Endothelial cell of umbilical vein (primary cell): ENCODE measurements around the gene CAMTA1. TPM values are rescaled to one million over a fixed set of nuclear protein-coding genes. Genes with fewer than 3 reads are reported as not detected.

Source experiments
- BruUV-seq: library from RNA; stranded (reverse); fragments of 400-500 nt; replicated peaks from 2 replicates; lab custom pipeline; 2021; lab: Mats Ljungman, UMichigan
- CTCF ChIA-PET: fragments of 300-600, 350-600 bp; sonication (Branson Sonifier 250); formaldehyde crosslinking; loops from one replicate; lab custom pipeline; 2021; ENCODE audit warnings: antibody characterized with exemption, inconsistent platforms; lab: Charles Lee
- POLR2A ChIA-PET: fragments of 300-600, 350-600 bp; sonication (Branson Sonifier 250); formaldehyde crosslinking; loops from one replicate; lab custom pipeline; 2021; ENCODE audit warnings: antibody characterized with exemption, inconsistent platforms; lab: Charles Lee
- DNase-seq: peaks from one replicate; pipeline ENCODE4 v3.0.0-alpha.2; 2011; ENCODE audit warnings: low read depth, low spot score
- FAIRE-seq: peaks from 2 replicates; lab custom pipeline; 2011; peaks lifted over from hg19 to GRCh38; lab: Jason Lieb, UNC
- H2AFZ ChIP-seq: 2 replicates; pipeline ENCODE4 v1.6.0; 2012; ENCODE audit warnings: low read depth, low read length, control low read depth, inconsistent platforms
- H3K27ac ChIP-seq: 2 replicates; pipeline ENCODE4 v1.5.1; 2011; ENCODE audit warnings: low read depth, mild to moderate bottlenecking, control low read depth, low read length, moderate library complexity; ENCODE audit not compliant: insufficient read depth
- H3K27me3 ChIP-seq, 2 experiments: 2 replicates each; pipeline versions ENCODE4 v1.6.0 to v1.6.1; 2011; ENCODE audit warnings: low read length in 2 of 2, mixed read lengths in 1 of 2; ENCODE audit not compliant: control insufficient read depth in 2 of 2, insufficient read depth in 2 of 2
- H3K36me3 ChIP-seq, 2 experiments: 2 replicates in 1 of 2; 3 replicates in 1 of 2; pipeline ENCODE4 v1.5.1; 2011; ENCODE audit warnings: low read length in 2 of 2, mild to moderate bottlenecking in 1 of 2, moderate library complexity in 1 of 2; ENCODE audit not compliant: control insufficient read depth in 2 of 2, insufficient read depth in 2 of 2; ENCODE audit errors: extremely low read depth in 1 of 2
- H3K4me1 ChIP-seq: 3 replicates; pipeline ENCODE4 v1.5.1; 2011; ENCODE audit warnings: mild to moderate bottlenecking, low read length; ENCODE audit not compliant: control insufficient read depth, insufficient read depth; ENCODE audit errors: extremely low read depth
- H3K4me2 ChIP-seq: 2 replicates; pipeline ENCODE4 v1.6.1; 2011; ENCODE audit warnings: low read length, control low read depth, mixed read lengths; ENCODE audit not compliant: insufficient read depth
- H3K4me3 ChIP-seq, 3 experiments: fragments of 200-600 bp in 1 of 3; sonication (generic), shearing (Covaris generic) in 1 of 3; replicated peaks in 1 of 3; 2 replicates each; pipeline ENCODE4 v1.5.1; 2011 to 2016; ENCODE audit warnings: control low read depth in 3 of 3, low read length in 3 of 3, mild to moderate bottlenecking in 2 of 3, inconsistent platforms in 1 of 3, low read depth in 1 of 3, moderate library complexity in 1 of 3; ENCODE audit not compliant: insufficient read depth in 1 of 3
- H3K79me2 ChIP-seq: 2 replicates; pipeline ENCODE4 v1.6.0; 2012; ENCODE audit warnings: low read length, inconsistent platforms; ENCODE audit not compliant: control insufficient read depth, insufficient read depth
- H3K9ac ChIP-seq: replicated peaks from 2 replicates; pipeline ENCODE3; 2011; ENCODE audit warnings: low read length, control low read depth; ENCODE audit not compliant: insufficient read depth; ENCODE audit errors: extremely low read depth
- H3K9me1 ChIP-seq: replicated peaks from 3 replicates; pipeline ENCODE4 v1.6.0; 2011; ENCODE audit warnings: mild to moderate bottlenecking, low read length; ENCODE audit not compliant: control insufficient read depth, insufficient read depth; ENCODE audit errors: extremely low read depth
- H3K9me3 ChIP-seq: replicated peaks from 2 replicates; pipeline ENCODE4 v1.5.1; 2012; ENCODE audit warnings: low read length, inconsistent platforms; ENCODE audit not compliant: control insufficient read depth, insufficient read depth
- H4K20me1 ChIP-seq: replicated peaks from 2 replicates; pipeline ENCODE3; 2011; ENCODE audit warnings: mild to moderate bottlenecking, low read length; ENCODE audit not compliant: control insufficient read depth, insufficient read depth; ENCODE audit errors: extremely low read depth
- GATA2 ChIP-seq: IDR thresholded peaks from 2 replicates; pipeline ENCODE4 v1.7.0; 2011; ENCODE audit warnings: low read depth, mild to moderate bottlenecking, moderate library complexity, mixed read lengths, low read length; ENCODE audit not compliant: insufficient read length, insufficient read depth
- JUN ChIP-seq: IDR thresholded peaks from 2 replicates; pipeline ENCODE4 v1.6.1; 2011; ENCODE audit warnings: borderline replicate concordance, low read depth; ENCODE audit not compliant: insufficient read length, insufficient read depth
- MYC ChIP-seq: IDR thresholded peaks from one replicate; pipeline ENCODE4 v1.6.1; 2011; ENCODE audit warnings: mild to moderate bottlenecking, low read depth, low read length
- POLR2A ChIP-seq: IDR thresholded peaks from 2 replicates; pipeline ENCODE4 v1.6.1; 2012; ENCODE audit warnings: low read depth, mild to moderate bottlenecking, control low read depth, low read length
- dilution Hi-C: fragments of 300-500 bp; cut with MboI; formaldehyde crosslinking; loops from one replicate; pipeline ENCODE4 v1.15.0; 2019; ENCODE audit warnings: low sequenced_read_pairs; ENCODE audit not compliant: extremely low pct_ligation_motif_present
- intact Hi-C: fragments of 100-400 bp; cut with micrococcal nuclease; formaldehyde crosslinking; loops from one replicate; pipeline ENCODE4 v1.10.0; 2022
- polyA plus RNA-seq, 4 experiments: library from polyadenylated mRNA; depleted of rRNA in 3 of 4; stranded (reverse) in 3 of 4; unstranded in 1 of 4; fragments of >200 nt; gene quantifications; 2 replicates each; pipeline versions ENCODE4 v1.2.1 to v1.2.3, GENCODE V29; 2011 to 2012; ENCODE audit warnings: missing spikeins in 1 of 4
- total RNA-seq: library from RNA; stranded (reverse); gene quantifications from 2 replicates; pipeline ENCODE4 v1.2.3, GENCODE V29; 2021

CAMTA1 gene
- total and polyA plus RNA-seq, 2 donors (not counting 3 experiments of a cell fraction or from before 2014, with no cell fraction given), result 50.8 to 92.7 TPM

DNA sequence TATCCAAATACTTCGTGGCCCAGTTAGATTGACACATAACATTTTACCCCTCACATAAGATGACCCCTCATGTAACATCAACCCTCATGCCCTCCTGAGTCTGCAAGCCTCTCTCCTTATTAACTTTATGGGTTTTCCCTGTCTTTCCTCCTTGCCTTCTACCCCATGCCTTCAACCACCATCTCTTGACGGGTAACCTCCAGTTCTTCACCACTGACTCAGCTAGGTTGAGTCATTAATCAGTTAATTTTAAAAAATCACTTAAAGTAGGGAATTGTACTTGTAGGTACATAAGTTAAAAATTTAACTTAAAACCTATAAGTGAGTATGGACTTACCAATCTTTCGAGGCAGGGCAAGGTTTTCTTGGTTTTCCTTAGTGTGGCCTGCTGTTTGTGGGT, 330.7 kb downstream of the CAMTA1 start:
- no peak overlapping the region for H2AFZ ChIP-seq
- ChIA-PET POLR2A (no interaction called here), CTCF (no interaction called here)
- no peaks in the 10 kb centered on the region for H3K36me3 ChIP-seq
- FAIRE-seq (no peak), DNase-seq (no peak)
- H3K27ac ChIP-seq, result no peak overlapping the region
- intact Hi-C loops, result loop anchor here (10.0 kb wide), 1 partner anchor 81 kb away; no protein-coding TSS in a partner anchor
- H3K79me2 ChIP-seq, result no peaks in the 10 kb centered on the region
- no peaks in the 10 kb centered on the region for H4K20me1 ChIP-seq
- H3K9me3 ChIP-seq, result no peaks in the 10 kb centered on the region
- H3K27me3 ChIP-seq, result no peaks in the 10 kb centered on the region
- no peaks in the 10 kb centered on the region for H3K4me1 ChIP-seq
- H3K9me1 ChIP-seq, result no peaks in the 10 kb centered on the region
- no TSS peak for BruUV-seq
- H3K4me3 ChIP-seq, result no peak overlapping the region
- no peak for TF ChIP-seq POLR2A
- TF ChIP-seq GATA2, result no peak
- no peak overlapping the region for H3K4me2 ChIP-seq
- dilution Hi-C loops, result no loop called here
- no peak overlapping the region for H3K9ac ChIP-seq

GRCh38 chr1:7117399-7118281, 332.4 kb downstream of the CAMTA1 start:
- Histone ChIP-seq H2AFZ (no peak overlapping the region), H3K36me3 (no peaks in the 10 kb centered on the region), H3K27ac (no peak overlapping the region), H3K9ac (no peak overlapping the region), H3K4me3 (no peak overlapping the region), H3K9me3 (no peaks in the 10 kb centered on the region), H4K20me1 (no peaks in the 10 kb centered on the region), H3K27me3 (no peaks in the 10 kb centered on the region), H3K79me2 (no peaks in the 10 kb centered on the region), H3K4me1 (no peaks in the 10 kb centered on the region), H3K9me1 (no peaks in the 10 kb centered on the region), H3K4me2 (no peak overlapping the region)
- DNase-seq, result no peak
- intact Hi-C loops (loop anchor here (10.0 kb wide), 1 partner anchor 83 kb away; no protein-coding TSS in a partner anchor), dilution Hi-C loops (no loop called here)
- no TSS peak for BruUV-seq
- POLR2A ChIA-PET, result no interaction called here
- TF ChIP-seq JUN (no peak), GATA2 (no peak), MYC (no peak), POLR2A (no peak)
- CTCF ChIA-PET, result no interaction called here
- FAIRE-seq, result no peak
